ENCODE data around the gene SEPTIN8.

Gene SEPTIN8

DNA sequence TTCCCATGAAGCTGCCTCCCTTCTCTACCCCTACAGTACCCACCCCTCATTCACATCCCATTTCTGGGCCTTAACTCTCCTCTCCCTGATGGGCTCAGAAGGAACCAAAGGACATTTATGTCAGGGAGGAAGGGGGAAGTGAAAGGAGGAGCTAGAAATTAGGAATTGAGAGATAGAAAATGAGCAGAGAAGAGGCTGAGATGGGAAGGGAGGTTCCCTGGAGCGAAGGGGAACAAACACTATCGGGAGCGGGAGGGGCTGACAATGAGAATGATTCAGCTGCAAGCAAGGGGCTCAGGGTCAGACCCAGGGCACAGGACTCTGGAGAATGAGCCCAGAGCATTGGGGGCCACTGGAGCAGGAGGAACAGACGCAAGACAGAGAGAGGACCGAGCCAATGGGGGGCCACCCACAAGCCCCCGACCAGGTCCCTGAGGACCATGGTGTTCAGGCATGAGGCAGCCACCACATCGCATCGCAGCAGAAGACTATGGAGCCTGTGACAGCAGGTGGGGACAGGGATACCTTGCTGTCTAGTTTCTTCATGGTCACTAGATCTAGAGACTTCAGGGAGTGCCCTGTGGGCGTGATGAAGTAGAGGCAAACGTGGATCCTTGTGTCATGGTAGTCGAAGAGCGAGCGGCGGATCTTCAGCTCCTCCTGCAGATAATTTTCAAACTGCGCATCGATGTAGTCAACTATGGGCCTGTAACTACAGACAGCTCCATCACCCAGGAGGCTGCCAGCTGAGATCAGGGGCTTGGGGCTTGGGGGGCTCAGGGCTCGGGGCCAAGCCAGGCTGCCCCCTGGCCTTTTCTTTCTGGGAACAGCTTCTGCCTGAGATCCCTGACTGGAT lies 13.6 kb downstream of the SEPTIN8 start:
- DNase-seq = no peak

DNA sequence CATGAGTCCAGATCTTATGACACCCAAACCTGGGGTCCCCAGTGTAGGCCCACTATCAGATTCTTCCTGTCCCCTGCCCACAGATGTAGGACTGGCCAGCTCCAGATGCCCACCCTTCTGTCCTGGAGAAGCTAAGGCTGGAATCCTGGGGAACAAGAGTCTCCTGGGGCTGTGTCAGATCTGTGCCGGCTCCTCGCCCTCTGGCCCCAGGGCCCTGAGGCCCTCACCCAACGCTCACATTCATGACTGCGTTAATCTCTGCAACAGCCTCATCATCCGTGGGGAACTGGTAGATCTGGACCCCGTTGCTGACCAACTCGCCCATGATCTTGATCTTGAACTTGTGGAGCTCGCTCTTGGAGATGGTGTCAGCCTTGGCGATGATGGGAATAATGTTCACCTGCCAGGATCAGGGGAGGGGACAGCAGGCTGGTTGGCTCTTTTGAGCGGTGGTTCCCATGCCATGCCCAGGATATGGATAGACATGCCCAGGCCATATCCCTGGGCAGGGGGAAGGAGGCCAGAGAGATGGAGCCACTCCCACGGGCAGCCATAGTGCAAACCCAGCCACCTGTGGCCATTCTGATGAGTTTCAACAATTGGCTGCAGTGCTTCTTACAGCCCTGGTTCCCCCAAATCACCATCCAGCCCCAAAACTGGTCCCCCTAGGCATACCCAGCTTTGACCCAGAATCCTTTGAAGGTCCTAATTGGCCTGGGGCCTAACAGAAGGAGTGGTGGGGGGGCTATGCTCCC lies 14.6 kb downstream of the SEPTIN8 start:
- no peak for DNase-seq

DNA sequence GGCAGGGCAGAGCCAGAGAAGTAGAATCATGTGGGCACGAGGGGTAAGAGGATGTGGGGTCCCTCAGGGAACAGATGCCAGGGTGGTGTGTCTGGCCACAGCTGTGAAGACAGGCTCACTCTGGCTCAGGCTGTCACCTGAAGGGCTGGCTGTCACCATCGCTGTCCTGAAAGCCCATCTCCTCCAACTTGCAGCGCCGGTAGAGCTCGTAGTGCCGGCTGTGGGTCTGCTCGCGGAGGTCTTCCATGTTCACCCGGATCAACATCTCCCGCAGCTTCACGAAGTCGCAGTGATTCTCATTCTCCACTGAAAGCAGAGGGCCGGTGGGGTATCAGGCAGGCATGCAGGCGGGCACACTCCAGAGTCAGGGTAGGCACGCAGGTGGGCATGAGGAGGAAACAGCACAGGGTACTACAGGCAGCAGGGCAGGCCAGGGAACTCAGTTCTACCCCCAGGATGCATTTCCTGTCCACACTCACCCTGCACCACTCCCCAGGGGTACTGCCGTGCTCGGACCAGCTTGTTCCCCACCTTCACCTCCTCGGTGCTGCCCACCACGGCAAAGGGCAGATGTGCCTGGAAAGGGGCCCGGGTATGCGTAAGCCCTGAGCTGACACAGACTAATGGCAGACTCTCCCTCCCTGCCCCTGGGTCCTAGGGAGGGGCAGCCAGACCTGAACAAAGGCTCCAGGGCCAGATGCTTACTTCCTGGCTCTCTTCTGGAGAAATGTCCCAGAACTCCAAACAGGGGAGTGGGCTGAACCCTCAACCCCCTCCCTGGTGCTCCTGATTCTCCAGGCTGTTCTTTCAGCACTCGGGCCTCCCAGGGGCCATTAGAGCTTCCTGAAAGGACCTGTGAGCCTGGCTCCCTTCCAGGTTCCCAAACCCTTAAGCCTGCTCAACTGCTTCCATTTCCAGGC lies 15.5 kb downstream of the SEPTIN8 start:
- no peak for DNase-seq

DNA sequence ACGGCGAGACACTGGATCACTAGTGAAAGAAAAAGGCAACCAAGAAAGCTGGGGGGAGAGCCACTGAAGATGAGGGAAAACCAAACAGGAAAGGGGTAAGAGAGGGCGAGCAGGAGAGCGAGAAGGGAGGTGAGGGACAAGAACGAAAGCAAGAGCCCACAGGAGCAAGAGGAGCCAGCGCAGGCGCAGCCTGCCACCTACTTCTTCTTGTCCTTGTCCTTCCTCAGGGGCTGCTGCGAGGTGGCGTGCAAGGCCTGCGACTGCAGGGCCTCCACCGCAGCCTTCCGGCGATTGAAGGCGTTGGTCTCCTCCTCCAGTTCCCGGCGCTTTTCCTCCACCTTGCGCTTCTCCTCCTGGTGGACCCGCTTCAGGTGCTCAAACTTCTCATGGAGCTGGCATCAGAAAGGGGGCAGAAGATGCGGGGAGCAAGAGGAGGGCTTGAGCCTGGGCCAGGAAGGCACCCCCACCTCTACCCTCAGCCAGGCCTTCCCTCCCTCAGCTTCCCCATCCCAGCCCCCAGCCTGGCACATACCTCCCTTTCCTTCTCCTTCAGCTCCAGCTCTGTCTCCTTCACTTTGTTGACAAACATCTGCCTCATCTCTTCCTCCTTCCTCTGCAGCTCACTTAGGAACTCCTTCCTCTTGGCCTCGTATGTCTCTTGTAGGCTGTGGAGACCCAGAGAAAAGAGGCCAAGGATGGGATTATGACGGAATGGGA lies 16.3 kb downstream of the SEPTIN8 start:
- DNase-seq = no peak

DNA sequence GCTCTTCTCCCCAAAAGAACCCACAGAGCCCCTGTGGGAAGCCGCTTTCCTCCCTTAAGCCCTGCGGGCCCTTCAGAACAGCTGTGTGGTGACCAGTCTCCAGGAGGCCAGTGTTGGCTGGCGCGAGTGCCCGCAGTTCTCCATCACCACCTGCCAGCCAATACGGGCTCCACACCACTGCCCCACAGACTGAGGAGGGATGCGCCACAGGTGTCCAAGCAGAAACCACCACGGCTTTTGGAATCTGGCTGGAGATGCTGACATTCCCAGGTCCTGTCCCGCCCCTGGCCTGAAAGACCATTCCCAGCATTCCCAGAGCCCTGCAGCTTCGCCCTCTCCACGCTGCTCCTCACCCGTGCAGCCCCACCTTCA lies 17.0 kb downstream of the SEPTIN8 start:
- DNase-seq = no peak

DNA sequence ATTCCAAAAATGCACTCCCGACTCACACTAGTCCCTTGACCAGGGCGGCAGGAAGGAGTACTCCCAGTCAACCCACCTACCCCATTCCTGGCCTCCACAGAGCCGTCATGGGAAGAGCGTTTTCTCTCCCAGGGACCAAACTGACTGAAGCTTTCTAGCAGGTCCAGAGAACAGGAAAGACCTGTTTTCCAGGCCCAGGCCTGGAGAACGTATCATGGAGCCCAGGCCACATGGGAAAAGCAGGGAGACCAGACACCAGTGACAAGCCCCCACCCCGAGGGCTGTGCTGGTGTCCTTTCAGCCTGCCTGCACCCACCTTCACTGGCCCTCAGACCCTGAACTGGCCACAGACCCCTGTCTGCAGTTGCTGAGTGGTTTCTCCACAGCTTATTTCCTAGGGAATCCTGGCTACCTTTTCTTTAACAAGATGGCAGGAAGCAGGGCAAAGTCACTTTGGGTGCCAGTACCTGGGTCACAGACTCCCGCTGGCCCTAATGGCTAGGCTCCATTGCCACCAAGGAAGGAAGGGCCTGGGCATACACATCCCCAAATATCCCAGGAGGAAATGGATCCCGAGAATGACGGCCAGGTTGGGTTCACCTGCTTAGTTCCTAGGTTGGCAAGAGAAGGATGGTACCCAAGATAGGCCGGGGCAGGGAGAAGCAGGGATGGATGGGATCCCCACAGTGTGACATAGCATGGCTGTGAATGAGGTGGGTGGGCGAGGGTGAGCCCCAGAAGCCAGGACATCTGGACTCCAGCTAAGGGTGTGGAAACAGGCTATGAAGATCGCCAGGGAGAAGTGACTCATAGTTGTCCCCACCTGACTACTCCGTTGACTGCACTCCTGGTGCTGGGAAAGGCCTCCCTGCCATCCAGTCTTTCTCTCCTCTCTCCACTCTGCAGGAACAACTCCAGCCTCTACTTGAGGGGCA lies 17.7 kb downstream of the SEPTIN8 start:
- no peak for DNase-seq

DNA sequence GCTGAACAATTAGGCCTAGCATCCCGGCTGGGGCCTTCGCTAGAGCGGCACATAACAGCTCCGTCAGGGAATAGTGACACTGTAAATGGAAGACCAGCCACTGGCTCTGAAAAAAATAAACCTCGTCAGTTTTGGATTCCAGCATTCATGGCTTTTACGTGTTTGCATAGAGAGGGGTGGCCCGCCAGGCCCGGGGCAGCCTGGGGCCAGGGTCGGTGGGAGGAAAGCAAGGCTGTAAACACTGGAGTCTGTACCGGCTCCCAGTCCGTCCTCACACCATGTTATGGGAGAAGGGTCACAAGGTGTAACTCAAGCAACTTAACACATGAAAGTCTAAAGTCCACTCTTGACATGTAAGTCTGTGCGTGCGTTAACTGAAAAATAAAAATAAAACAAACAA lies 18.6 kb downstream of the SEPTIN8 start:
- no peak for DNase-seq

DNA sequence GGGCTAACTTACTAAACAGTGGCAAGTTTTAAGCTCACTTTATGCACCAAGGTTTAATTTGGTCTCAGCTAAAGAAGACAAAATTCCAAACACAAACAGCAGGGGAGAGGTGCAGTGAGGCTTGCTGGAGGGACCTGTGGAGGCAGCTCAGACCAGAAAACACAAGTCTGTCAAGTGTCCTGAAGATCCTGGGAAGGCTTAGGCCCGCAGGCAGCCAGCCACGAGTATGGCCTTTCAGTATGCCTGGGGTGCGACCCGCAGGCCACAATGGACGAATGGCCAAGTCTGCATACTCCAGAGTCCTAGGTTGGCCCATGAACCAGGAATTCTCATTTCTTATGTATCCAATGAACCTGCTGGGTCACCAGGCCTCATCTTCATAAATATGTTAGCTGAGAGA lies 20.5 kb downstream of the SEPTIN8 start:
- no peak for DNase-seq

DNA sequence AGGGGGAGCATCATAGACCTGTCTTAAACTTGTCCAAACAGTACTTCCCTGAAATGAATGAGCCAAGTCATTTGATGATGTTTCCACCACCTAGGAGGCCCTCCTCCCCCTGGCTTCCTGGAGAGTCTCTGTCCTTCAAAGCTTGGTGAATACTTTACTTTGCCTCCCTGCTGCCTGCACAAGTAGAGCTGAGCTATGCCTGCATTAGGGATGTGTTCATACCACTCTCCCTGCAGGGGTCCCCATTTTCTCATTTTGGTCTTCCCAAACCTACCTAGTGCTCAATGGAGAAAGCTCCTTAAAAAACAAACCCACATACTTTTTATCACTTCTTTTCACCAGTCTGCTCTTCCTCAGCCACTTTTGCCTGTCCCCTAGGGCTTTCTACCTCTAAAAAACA lies 22.1 kb downstream of the SEPTIN8 start:
- no peak for DNase-seq

DNA sequence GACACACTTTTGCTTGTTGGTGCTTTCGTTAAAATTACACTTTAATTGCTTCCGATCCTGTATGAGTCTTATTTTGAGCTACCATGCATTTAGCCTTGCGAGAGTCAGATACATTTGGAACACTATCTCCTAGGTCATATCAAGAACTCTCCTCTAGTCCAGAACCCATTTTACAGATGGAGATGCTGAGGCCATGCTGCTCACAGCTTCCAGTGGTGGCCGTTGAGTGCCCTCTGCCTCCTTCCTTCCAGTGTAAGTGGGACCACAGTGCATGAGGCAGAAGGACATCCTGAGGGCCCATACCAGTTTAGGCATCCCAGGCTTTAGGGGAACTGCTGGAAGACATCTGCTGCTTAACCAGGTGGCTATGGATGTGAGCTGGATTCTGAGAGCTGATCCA lies 22.9 kb downstream of the SEPTIN8 start:
- DNase-seq = no peak

DNA sequence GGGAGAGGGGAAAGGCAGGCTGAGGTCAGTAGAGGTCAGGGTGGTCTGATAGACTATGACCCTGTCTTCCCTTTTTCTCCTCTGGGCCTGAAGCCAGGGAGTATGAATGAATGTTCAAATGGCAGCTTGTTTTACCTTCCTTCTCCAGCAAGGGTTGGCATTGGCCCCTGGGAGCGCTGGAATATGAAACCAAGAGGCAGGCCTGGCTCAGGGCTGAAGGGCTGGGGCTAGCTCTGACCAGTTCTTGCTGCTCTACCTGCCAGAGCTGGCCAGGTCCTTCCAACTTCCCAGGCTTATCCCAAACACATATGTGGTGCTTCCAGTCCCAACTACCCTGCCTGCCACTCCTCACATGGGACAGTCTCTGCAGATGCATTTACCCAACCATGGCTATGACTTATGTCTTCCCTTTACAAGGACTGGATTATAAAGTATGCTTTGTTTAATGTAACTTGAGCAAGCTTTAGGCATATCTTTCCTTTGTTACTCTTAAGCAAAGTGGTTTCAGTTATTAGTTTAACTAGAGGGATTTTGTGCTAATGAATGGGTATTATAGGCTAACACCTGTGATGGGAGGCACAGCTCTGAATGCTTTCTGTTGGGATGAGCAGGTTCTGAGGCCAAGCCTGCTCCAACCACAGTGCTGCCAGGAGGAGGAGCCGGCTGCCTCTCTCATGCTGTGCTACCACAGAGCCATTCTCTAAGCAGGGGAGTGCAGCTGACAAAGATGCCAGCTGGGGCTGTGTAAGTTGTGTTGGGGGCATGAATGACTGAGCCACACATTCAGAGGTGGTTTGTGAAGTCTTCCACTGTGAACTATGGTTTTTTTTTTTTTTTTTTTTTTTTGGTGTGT lies 23.7 kb downstream of the SEPTIN8 start:
- no peak for DNase-seq

DNA sequence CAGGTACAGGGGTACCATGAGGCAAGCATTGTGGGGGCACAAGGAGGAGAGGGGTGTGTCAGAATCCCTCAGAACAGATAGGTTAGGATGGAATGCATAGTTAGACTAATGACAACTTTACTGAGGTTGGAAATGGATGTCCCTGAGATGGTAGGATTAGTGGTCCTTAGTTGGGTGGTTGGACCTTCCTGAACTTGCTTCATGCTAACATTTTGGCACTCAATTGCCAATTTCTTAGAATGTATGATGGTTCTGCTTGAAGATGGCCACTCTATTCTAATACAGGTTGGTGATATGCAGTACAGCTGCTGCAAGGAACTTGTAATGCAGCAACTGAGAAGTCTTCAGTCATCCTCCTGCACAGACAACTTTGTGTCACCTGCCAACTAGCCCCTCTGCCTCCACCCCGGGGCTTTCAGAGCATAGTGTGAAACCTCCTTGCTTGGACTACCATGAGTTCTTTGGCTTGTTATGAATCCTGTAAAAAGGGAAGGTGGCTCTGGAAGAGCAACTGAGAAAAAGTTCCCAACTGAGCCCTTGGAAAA lies 24.4 kb downstream of the SEPTIN8 start:
- DNase-seq = no peak

DNA sequence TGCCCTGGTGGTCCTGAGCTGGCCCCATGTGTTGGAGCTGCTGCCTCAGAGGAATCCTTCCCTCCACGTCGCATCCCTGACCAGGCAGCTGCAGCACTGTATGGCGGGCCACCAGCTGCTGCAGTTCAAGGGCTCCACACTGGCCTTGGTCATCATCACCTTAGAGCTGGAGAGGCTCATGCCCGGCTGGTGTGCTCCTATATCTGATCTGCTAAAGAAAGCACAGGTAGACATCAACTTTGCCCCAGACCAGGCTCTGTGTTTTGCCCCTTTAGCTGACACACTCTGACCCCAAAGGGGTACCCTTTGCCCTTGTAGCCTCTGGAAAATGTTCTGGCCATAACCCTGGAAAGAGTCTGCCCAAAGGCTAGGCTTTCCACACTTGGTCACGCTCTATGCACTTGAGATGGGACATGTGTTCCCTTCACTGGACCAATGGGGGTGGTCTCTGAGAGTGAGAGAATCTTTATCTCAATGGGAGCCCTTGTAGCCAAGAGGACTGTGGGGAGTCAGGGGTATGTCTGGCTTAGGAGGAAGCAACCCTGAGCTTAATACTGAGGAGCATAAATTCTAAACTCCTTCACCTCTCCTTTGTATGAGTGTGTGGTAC lies 25.0 kb downstream of the SEPTIN8 start:
- no peak for DNase-seq

DNA sequence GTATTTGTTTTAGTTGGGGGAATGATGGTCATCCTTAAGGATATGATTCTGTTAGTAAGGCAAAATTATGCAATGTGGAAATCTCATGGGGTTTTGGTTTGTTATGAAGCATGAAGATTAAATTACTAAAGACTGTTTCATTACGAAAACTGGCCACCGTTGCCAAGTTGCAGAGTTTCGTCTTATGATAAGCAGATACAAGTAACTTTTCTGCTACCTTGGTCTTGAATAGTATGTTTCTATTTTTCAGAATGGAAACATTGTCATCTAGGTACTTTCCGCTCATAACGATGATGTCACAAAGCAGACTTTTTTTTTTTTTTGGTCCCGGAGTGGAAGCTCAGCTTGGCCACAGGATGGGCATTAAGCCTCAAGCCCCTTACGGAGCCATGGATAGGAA lies 25.6 kb downstream of the SEPTIN8 start:
- DNase-seq = no peak

DNA sequence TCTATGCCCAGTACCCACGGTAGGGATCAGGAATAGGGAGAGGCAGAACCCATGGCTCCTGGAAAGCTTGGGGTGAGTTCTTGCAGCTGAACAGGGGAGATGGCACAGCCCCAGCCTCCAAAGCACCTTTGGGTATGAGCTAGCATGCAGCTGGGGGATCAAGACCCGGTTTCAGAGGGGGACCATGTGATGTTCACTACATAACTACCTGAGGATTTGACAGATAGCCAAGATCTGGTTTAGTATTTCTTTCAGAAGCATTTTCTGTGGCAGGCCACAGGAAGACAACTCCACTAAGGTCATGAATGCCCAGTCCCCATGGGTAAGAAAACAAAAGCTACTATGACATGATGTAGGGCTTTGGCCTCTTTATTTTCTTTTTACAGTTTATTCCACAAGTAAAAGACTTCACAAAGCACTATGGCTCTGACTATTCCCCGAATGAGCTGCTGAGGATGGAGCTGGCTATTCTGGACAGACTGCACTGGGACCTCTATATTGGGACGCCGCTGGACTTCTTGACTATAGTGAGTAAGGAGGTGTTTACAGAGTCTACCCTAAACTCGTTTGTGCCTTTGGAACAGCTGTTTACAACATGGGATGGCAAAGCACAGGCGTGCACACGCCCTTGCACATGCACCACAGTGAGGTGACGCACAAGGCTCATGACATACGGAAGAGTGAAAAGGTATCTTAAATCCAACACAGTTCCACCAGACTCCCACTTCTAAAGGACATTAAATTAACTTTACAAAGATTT lies 26.4 kb downstream of the SEPTIN8 start:
- no peak for DNase-seq

DNA sequence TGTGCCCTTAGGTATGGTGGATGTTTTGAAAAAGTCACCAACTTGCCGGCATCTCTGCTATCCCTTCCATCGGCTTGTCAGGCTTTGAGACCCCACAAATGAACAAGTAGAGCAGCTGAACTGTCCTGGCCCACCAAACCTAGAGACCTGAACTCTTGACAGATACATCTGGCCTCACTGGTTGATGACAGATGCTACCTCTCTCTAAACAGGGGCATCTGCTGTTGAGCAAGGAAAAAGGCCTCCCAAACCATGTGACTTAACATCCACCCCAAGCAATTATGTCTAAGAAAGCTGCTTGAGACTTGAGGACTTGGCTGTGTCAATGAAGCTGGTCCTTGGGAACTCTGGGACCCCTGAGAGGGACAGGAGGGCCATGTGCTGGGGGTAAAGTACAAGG lies 27.5 kb downstream of the SEPTIN8 start:
- DNase-seq = no peak

DNA sequence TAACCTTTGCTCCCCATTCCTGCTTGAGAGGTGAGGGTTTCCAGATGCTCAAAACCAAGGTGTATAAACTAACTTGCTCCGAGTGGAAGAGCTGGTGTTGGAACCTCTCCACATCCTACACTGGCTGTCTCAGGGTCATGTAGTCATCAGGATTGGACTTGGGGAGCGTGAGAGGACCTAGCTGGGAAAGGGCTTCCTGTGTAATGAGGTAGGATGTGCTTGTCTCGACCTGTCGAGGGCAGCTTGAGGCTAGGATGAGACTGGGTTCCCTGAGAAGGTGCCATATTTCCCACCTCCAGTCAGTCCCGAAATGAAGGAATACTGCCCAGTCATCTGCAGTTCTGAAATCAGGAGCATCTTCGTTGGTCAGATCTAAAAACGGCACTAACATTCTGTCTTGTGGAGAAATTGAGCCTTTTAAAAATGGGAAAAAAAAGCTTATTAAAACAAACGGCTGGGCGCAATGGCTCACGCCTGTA lies 28.5 kb downstream of the SEPTIN8 start:
- peak in 1 of 6 experiments; percentile 7 for DNase-seq

DNA sequence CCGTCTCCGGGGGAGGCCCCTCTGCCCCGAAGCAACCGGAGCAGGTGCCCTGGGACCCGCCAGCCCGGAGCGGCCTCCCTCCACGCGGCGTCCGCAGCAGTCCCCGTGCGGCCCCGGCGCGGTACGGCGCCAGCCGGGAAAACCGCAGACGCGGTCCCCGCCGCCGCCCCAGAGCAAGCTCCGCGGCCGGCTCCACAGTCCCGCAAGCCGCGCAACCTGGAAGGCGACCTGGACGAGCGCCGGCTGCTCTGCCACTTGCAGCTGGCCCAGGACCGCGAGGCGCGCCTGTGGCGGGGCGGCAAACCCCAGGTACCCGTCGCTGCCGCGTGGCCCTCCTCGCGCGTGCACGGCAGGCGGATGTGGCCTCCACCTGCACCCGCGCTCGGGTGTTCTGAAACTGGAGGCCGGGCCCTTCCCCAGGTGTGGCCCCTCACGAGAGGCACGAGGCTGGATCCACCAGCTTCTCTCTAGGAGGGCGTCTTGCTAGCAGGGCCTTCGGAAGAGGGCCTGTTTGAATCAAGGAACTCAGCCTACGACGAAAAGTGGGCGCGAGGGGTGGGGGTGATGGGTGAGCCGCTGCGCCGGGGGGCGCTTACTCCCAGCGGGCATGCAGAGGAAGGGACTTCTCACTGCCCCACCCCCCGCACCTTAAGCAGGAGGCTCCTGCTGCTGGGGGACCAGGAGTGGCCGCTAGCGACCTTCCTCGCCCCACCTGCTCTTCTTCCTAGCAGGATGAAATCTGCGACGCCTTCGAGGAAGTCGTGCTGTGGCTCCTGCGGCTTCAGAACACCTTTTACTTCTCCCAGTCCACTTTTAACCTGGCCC lies 29.2 kb downstream of the SEPTIN8 start:
- DNase-seq = peak; percentile 28 to 78 (median 48)

Data from stimulated activated naive CD4-positive, alpha-beta T cell (primary cell).